Breast epithelium (tissue), 3 donors: ENCODE results near the gene CSAD.

ENCODE experiments used
- CTCF ChIP-seq, 3 donors: fragments of 450-650 bp; IDR thresholded peaks; one replicate each; pipeline ENCODE4 v1.5.1; 2016 to 2017; ENCODE audit warnings: antibody characterized with exemption in 3 of 3, mild to moderate bottlenecking in 3 of 3, moderate library complexity in 3 of 3
- POLR2A ChIP-seq: fragments of 450-650 bp; IDR thresholded peaks from one replicate; pipeline ENCODE4 v1.6.1; 2016; ENCODE audit warnings: antibody characterized with exemption, mild to moderate bottlenecking, moderate library complexity
- POLR2AphosphoS5 ChIP-seq, 3 donors: sonication (generic); formaldehyde crosslinking; IDR thresholded peaks; one replicate each; pipeline ENCODE4 v1.6.1; 2017; ENCODE audit warnings: antibody characterized with exemption in 3 of 3

DNA sequence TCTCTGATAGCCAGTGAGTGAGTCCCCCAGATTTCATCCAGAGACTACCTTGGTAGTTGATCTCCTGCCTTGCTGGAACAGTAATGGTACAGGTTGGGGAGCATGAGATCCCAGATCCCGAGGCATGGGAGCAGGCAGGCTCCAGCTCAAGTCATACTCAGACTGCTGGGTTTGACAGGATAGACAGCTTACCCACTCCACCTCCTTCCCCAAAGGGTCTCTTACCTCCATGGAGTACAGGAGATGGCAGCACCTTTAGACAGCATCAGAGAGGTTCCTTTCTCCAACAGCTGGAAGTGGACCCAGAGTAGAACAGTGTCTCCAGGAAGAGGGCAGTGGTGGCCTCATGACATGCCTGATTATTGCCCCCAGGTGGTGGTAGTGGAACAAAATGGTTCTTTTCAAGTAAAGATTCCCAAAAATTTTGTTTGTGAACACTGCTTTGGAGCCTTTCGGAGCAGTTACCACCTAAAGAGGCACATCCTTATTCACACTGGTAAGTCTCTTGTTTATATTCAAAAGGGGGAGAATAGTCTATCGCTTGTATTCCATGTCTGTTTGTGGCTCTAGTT, 4.9 kb upstream of the CSAD start:
- TF ChIP-seq POLR2A (no peak), CTCF (IDR thresholded peaks at IDR 0.05) (no peak), POLR2AphosphoS5 (IDR thresholded peaks at IDR 0.05) (no peak)
